ENCODE results near the gene NDUFAF4. TPM values are rescaled to one million over a fixed set of nuclear protein-coding genes. Genes with fewer than 3 reads are reported as not detected.

The NDUFAF4 gene
- total and polyA plus RNA-seq, 2 of the 13 experiments (the other 11 are each of a cell fraction or from before 2014, with no cell fraction given), result 41.3 to 59.7 TPM

DNA sequence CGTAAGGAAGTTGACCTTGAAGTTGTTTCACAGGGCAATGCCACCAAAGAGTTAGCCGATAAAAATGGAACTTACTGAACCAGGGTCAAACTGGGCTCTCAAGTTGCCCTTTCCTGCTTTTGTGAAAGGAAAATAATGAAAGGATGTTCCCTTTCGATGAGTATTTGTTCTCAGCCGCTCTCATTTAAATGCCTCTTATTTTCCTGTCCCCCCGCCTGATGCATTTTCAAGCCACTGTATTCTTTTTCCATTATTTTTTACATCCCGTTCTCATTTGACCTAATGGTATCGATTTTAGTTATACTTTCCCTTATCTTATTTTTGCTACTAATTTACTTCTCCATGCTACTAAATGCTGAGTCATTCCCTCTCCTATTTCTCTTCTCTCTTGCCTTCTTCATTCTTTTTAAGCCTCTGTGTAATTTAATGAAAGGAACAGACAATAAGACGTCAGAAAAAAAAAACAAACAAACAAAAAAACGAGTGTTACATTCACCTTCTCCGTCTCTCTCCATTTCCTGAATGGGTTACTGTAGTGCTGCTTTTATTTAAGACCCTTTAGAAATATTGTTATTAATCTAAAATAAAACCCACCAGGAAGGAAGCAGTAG, 655 bp upstream of the NDUFAF4 start (continued):
- TF ChIP-seq, protein P1, sequence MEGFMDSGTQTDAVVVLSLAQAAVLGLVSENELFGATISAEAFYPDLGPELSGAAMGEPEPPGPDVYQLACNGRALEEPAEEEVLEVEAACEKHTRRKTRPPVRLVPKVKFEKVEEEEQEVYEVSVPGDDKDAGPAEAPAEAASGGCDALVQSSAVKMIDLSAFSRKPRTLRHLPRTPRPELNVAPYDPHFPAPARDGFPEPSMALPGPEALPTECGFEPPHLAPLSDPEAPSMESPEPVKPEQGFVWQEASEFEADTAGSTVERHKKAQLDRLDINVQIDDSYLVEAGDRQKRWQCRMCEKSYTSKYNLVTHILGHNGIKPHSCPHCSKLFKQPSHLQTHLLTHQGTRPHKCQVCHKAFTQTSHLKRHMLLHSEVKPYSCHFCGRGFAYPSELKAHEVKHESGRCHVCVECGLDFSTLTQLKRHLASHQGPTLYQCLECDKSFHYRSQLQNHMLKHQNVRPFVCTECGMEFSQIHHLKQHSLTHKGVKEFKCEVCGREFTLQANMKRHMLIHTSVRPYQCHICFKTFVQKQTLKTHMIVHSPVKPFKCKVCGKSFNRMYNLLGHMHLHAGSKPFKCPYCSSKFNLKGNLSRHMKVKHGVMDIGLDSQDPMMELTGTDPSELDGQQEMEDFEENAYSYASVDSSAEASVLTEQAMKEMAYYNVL (CRISPR knock-in tag; IDR thresholded peaks at IDR 0.05; ENCODE audit: borderline replicate concordance), result peak; percentile 14; the same call in 1 of the 2 replicates

DNA sequence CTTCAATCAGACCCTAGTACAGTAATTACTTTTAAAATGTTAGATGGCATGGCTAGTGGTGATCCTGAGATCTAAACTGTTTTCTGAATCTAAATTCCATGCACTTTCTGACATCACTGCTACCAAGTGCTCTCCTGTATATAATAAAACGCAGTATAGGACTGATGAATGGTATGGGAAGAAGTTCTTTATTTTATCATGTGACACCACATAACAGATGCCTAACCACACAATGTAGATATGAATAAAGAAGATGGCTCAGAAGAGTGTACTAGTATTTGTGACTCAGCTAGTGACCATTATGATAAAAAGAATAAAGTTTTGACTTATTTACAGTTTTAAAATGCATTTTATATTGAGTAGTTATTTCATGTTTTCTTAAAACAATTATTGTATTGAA, 8.5 kb downstream of the NDUFAF4 start:
- Histone ChIP-seq H3K79me2 (ENCODE audit: insufficient read depth, low read length) (peaks cover 6% of the 10 kb centered on the region), H3K4me1 (ENCODE audit: insufficient read depth, low read length) (peaks cover 10% of the 10 kb centered on the region; the same call in 1 of the 2 replicates), H3K9me3 (ENCODE audit: low read length) (no peaks in the 10 kb centered on the region), H4K20me1 (ENCODE audit: insufficient read depth, low read length) (peaks cover 3% of the 10 kb centered on the region; the same call in 1 of the 2 replicates), H3K27ac (ENCODE audit: extremely low read length, insufficient read depth, low read length) (no peak overlapping the region), H3K4me2 (ENCODE audit: low read depth, low read length) (no peak overlapping the region), H3K9ac (ENCODE audit: insufficient read depth, low read depth, low read length) (no peak overlapping the region), H3K36me3 (replicated peaks in 1 of 2; ENCODE audit: control insufficient read depth in 1 of 2, insufficient read depth in 2 of 2, low read length in 2 of 2) (peaks cover 5 to 32% of the 10 kb centered on the region in 2 experiments), H2AFZ (ENCODE audit: low read length) (no peak overlapping the region), H3K27me3 (ENCODE audit: control insufficient read depth in 1 of 2, insufficient read depth in 2 of 2, low read length in 2 of 2) (no peaks in the 10 kb centered on the region), H3K4me3 (replicated peaks in 1 of 3; ENCODE audit: insufficient read depth in 1 of 3, low read depth in 2 of 3, low read length in 3 of 3) (no peak overlapping the region)
- no peak for TF ChIP-seq SYNCRIP (IDR thresholded peaks at IDR 0.05; ENCODE audit: insufficient read depth, low read depth, low read length)
- TF ChIP-seq, protein P2, sequence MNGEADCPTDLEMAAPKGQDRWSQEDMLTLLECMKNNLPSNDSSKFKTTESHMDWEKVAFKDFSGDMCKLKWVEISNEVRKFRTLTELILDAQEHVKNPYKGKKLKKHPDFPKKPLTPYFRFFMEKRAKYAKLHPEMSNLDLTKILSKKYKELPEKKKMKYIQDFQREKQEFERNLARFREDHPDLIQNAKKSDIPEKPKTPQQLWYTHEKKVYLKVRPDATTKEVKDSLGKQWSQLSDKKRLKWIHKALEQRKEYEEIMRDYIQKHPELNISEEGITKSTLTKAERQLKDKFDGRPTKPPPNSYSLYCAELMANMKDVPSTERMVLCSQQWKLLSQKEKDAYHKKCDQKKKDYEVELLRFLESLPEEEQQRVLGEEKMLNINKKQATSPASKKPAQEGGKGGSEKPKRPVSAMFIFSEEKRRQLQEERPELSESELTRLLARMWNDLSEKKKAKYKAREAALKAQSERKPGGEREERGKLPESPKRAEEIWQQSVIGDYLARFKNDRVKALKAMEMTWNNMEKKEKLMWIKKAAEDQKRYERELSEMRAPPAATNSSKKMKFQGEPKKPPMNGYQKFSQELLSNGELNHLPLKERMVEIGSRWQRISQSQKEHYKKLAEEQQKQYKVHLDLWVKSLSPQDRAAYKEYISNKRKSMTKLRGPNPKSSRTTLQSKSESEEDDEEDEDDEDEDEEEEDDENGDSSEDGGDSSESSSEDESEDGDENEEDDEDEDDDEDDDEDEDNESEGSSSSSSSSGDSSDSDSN (CRISPR knock-in tag; IDR thresholded peaks at IDR 0.05), result no peak
- no peak for TF ChIP-seq ZNF703 (CRISPR knock-in tag; IDR thresholded peaks at IDR 0.05; ENCODE audit: borderline replicate concordance)
- no peak for TF ChIP-seq MED1 (CRISPR knock-in tag; IDR thresholded peaks at IDR 0.05)
- no peak for TF ChIP-seq ZKSCAN5 (CRISPR knock-in tag; IDR thresholded peaks at IDR 0.05)
- TF ChIP-seq NFYC (CRISPR knock-in tag; IDR thresholded peaks at IDR 0.05), result no peak
- TF ChIP-seq KDM6A (CRISPR knock-in tag; IDR thresholded peaks at IDR 0.05; ENCODE audit: low read depth), result no peak
- no peak for TF ChIP-seq TCF7L2 (IDR thresholded peaks at IDR 0.05; ENCODE audit: low read depth, low read length)
- ChIA-PET POLR2A (no interaction called here), CTCF (ENCODE audit: low intra/inter-chr PET ratio, low total read pairs) (no interaction called here)
- BruUV-seq (replicated peaks), result no TSS peak
- DNase-seq (ENCODE audit: low spot score) (no peak), ATAC-seq (no peak), FAIRE-seq (no peak)
- intact Hi-C loops (cut with micrococcal nuclease; ENCODE audit: unreplicated experiment), result no loop called here
- WGBS (ENCODE audit: low lambda C conversion rate), result 10% methylated on average over 1 of the region's 1 CpG
- in situ Hi-C loops (cut with HindIII; ENCODE audit: extremely low pct_ligation_motif_present, low pct_unique_long_range_greater_than_20kb), result no loop called here

Measured in HepG2 (cell line).